Left lung (tissue), 14 donors: ENCODE results near the gene TSPAN9. TPM values are rescaled to one million over a fixed set of nuclear protein-coding genes. Genes with fewer than 3 reads are reported as not detected.

Experiments
- ATAC-seq: fragments of 200-7000 bp; cut with Tn5 transposase; one replicate; pipeline ENCODE4 v1.9.1; 2020; ENCODE audit warnings: moderate library complexity
- DNase-seq, 4 donors: peaks; one replicate each; pipeline ENCODE4 v3.0.0-alpha.2; 2013 to 2020
- H3K27ac ChIP-seq, 2 donors: fragments of 200-600 bp; sonication (generic) in 1 of 2; one replicate each; pipeline versions ENCODE4 v1.5.0 to v1.8.0; 2020 to 2021
- H3K27me3 ChIP-seq, 2 donors: fragments of 200-600 bp; sonication (generic) in 1 of 2; one replicate each; pipeline versions ENCODE4 v1.5.0 to v1.8.0; 2020 to 2021
- H3K36me3 ChIP-seq, 2 donors: fragments of 200-600 bp; sonication (generic) in 1 of 2; one replicate each; pipeline versions ENCODE4 v1.5.0 to v1.8.0; 2020 to 2021
- H3K4me1 ChIP-seq, 2 donors: fragments of 200-600 bp; one replicate each; pipeline ENCODE4 v1.8.0; 2021
- H3K4me3 ChIP-seq, 2 donors: fragments of 200-600 bp; sonication (generic) in 1 of 2; one replicate each; pipeline versions ENCODE4 v1.5.0 to v1.8.0; 2020 to 2021; ENCODE audit warnings: mild to moderate bottlenecking in 1 of 2
- H3K9me3 ChIP-seq, 2 donors: fragments of 200-600 bp; sonication (generic) in 1 of 2; one replicate each; pipeline versions ENCODE4 v1.5.0 to v1.8.0; 2020 to 2021
- intact Hi-C, 2 donors: fragments of 100-400 bp; cut with DNase I; formaldehyde crosslinking; loops; one replicate each; pipeline versions ENCODE4 v1.11.2 to v1.14.2; 2022
- long read RNA-seq, 12 donors: library from polyadenylated mRNA in 2 of 12; unstranded in 2 of 12; transcript quantifications; one replicate each; pipeline ENCODE4 v2.0.0 and lab custom pipeline, GENCODE V29; 2019 to 2026
- polyA plus RNA-seq, 6 donors: library from polyadenylated mRNA; unstranded; fragments of 120-200 nt; gene quantifications; one replicate each; pipeline ENCODE4 v1.2.1, GENCODE V29; 2013; ENCODE audit not compliant: insufficient read length in 6 of 6
- total RNA-seq, 2 donors: library from RNA; stranded (reverse); fragmentation: NEBNext Ultra II Directional; extraction: Animal tissue kit (Norgen Biotek cat#: 25700); gene quantifications; one replicate each; pipeline ENCODE4 v1.2.1, GENCODE V29; 2021
- TF ChIP-seq, protein P1 (sequence below), 2 donors: fragments of 200-600 bp; sonication (generic) in 1 of 2; IDR thresholded peaks; one replicate each; pipeline versions ENCODE4 v1.5.0 to v1.8.0; 2021; ENCODE audit warnings: antibody characterized with exemption in 2 of 2
- donor health status: DM: no; HTN: yes; CAD: no.
- donor health status: DM: no; HTN: no; CAD: no.

TSPAN9 gene, protein sequence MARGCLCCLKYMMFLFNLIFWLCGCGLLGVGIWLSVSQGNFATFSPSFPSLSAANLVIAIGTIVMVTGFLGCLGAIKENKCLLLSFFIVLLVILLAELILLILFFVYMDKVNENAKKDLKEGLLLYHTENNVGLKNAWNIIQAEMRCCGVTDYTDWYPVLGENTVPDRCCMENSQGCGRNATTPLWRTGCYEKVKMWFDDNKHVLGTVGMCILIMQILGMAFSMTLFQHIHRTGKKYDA
- 10 to 100 TPM; 35.6 to 36.8 TPM for total RNA-seq
- polyA plus RNA-seq = 10 to 100 TPM; 77.2 to 98.6 (median 85.8) TPM
- long read RNA-seq, donor 1, full-length matches to known transcripts = 23 of 39 reads
- long read RNA-seq, donor 1, partial matches to known transcripts = 16 of 39 reads
- long read RNA-seq, donor 1, other reads (novel, unspliced or antisense) = 0 of 39 reads
- long read RNA-seq, donor 2, full-length matches to known transcripts = 13 of 13 reads
- long read RNA-seq, donor 2, partial matches to known transcripts = 0 of 13 reads
- long read RNA-seq, donor 2, other reads (novel, unspliced or antisense) = 0 of 13 reads
- long read RNA-seq, donor 3, full-length matches to known transcripts = 15 of 20 reads
- long read RNA-seq, donor 3, partial matches to known transcripts = 5 of 20 reads
- long read RNA-seq, donor 3, other reads (novel, unspliced or antisense) = 0 of 20 reads
- long read RNA-seq, donor 4, full-length matches to known transcripts = 4 of 11 reads
- long read RNA-seq, donor 4, partial matches to known transcripts = 3 of 11 reads
- long read RNA-seq, donor 4, other reads (novel, unspliced or antisense) = 4 of 11 reads
- long read RNA-seq, donor 5, full-length matches to known transcripts = 16 of 8,483 reads
- long read RNA-seq, donor 5, partial matches to known transcripts = 8,467 of 8,483 reads
- long read RNA-seq, donor 5, other reads (novel, unspliced or antisense) = 0 of 8,483 reads
- long read RNA-seq, donor 6, full-length matches to known transcripts = 24 of 39 reads
- long read RNA-seq, donor 6, partial matches to known transcripts = 15 of 39 reads
- long read RNA-seq, donor 6, other reads (novel, unspliced or antisense) = 0 of 39 reads
- long read RNA-seq, donor 7, full-length matches to known transcripts = 12 of 9,202 reads
- long read RNA-seq, donor 7, partial matches to known transcripts = 9,190 of 9,202 reads
- long read RNA-seq, donor 7, other reads (novel, unspliced or antisense) = 0 of 9,202 reads
- long read RNA-seq, donor 8, full-length matches to known transcripts = 14 of 5,353 reads
- long read RNA-seq, donor 8, partial matches to known transcripts = 5,339 of 5,353 reads
- long read RNA-seq, donor 8, other reads (novel, unspliced or antisense) = 0 of 5,353 reads
- long read RNA-seq, donor 9 = 0 reads
- long read RNA-seq, donor 10, full-length matches to known transcripts = 10 of 14 reads
- long read RNA-seq, donor 10, partial matches to known transcripts = 0 of 14 reads
- long read RNA-seq, donor 10, other reads (novel, unspliced or antisense) = 4 of 14 reads
- long read RNA-seq, donor 11, full-length matches to known transcripts = 6 of 6 reads
- long read RNA-seq, donor 11, partial matches to known transcripts = 0 of 6 reads
- long read RNA-seq, donor 11, other reads (novel, unspliced or antisense) = 0 of 6 reads
- long read RNA-seq, donor 12, full-length matches to known transcripts = 13 of 13 reads
- long read RNA-seq, donor 12, partial matches to known transcripts = 0 of 13 reads
- long read RNA-seq, donor 12, other reads (novel, unspliced or antisense) = 0 of 13 reads

DNA sequence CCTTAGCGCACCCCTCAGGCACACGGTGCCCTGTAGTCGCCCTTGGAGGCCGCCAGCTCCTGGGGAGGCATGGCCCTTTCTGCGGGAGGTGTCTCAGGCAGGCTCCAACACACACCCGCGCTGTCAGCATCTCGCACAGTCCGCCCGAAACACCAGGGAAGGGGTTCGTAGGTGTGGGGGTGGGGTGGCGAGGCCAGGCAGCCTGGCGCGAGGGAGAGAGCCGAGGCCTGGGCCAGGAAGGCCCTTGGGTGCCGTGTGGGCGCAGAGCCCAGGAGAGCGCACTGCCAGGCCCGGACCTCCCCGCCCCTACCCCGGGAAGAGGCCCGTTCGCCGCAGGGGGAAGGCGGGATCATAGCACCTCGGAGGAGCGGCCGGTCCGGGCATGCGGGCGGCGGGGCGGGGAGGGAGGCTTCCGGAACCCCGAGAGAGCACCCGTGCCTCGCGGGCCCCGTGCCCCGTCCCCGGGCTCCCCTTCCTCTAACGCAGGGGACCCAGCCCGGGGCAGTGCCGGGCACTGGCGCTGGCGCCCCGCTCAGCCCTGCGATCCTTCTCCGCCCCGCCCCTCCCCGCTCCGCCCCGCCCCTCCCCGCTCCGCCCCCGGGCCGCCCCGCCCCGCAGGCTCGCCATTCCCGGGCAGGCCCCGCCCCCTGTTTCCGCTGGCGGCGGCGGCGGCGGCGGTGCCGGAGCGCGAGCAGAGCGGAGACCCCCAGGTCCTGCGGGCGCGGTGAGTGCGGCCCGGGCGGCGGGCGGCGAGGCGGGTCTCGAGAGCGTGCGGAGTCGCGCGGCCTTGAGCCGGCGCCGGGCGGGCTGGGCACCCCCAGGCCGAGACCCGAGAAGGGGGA lies at the start of gene TSPAN9:
TSPAN9 (plus strand) TSS at position 650 of the 842 bp plus-strand sequence. CDS start 123,815 bp downstream, outside the sequence.
- Histone ChIP-seq H3K4me3 (peak within 1 kb of the TSS; percentile 68 to 72), H3K9me3 (no peaks in the 10 kb centered on the region), H3K4me1 (peaks cover 3 to 28% of the 10 kb centered on the region in 2 donors), H3K36me3 (no peaks in the 10 kb centered on the region), H3K27me3 (peaks cover 0 to 40% of the 10 kb centered on the region in 2 donors), H3K27ac (peak within 1 kb of the TSS; percentile 82 to 86)
- TF ChIP-seq, protein P1, sequence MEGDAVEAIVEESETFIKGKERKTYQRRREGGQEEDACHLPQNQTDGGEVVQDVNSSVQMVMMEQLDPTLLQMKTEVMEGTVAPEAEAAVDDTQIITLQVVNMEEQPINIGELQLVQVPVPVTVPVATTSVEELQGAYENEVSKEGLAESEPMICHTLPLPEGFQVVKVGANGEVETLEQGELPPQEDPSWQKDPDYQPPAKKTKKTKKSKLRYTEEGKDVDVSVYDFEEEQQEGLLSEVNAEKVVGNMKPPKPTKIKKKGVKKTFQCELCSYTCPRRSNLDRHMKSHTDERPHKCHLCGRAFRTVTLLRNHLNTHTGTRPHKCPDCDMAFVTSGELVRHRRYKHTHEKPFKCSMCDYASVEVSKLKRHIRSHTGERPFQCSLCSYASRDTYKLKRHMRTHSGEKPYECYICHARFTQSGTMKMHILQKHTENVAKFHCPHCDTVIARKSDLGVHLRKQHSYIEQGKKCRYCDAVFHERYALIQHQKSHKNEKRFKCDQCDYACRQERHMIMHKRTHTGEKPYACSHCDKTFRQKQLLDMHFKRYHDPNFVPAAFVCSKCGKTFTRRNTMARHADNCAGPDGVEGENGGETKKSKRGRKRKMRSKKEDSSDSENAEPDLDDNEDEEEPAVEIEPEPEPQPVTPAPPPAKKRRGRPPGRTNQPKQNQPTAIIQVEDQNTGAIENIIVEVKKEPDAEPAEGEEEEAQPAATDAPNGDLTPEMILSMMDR (IDR thresholded peaks at IDR 0.05) = no peak
- DNase-seq (peak; percentile 65 to 90 (median 72)), ATAC-seq (peak; percentile 93)
- intact Hi-C loops = no loop called here

DNA sequence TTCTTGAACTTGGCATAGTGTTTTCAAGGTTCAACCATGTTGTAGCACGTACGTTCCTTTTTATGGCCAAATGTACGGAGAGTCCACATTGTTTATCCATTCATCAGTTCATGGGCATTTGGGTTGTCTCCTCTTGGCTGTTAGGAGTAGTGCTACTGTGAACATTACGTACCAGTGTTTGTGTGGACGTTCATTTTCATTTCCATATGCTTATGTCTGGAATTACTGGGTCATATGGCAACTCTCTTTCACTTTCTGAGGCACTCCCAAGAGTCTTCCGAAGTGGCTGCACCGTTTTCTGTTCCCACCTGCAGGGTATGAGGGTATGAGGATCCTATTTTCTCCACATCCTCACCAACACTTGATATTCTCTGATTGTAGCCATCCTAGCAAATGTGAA lies 49.1 kb upstream of the TSPAN9 start:
- Histone ChIP-seq H3K4me3 (no peak overlapping the region), H3K36me3 (peaks cover 0 to 63% of the 10 kb centered on the region in 2 donors), H3K4me1 (no peaks in the 10 kb centered on the region), H3K27ac (no peak overlapping the region), H3K9me3 (no peaks in the 10 kb centered on the region), H3K27me3 (no peaks in the 10 kb centered on the region)
- intact Hi-C loops = no loop called here
- no peak for DNase-seq
- ATAC-seq = no peak
- TF ChIP-seq, protein P1 (IDR thresholded peaks at IDR 0.05) = no peak

DNA sequence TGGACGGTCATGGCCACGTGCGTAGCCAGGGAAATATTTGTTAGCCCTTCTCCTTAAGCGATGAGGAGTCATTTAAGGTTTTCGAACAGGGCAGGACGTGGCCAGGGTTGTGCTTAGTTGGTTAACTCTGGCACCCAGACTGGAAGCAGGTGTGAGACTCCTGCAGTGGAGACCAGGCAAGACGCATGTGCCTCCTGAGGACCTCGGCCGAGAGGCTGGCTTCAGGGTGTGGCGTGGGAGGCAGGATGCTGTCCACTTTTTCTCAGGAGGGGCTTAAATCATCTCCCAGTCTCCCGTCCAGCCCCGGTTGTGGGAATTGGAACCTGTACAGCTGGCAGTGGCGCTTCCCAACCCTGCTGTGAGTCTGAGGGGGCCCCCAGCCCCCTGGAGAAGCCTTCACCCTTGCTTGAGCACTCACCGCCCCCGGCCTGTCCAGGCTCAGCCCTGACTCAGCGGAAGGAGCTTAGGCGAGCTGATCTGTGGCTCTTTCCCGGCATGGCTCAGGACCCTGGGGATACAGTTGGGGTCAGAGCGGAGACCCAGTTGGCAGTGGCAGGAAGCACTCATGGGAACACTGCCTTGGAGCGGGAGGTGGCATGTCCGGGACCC lies 46.3 kb upstream of the TSPAN9 start:
- H3K27ac ChIP-seq = no peak overlapping the region
- H3K36me3 ChIP-seq = peaks cover 0 to 49% of the 10 kb centered on the region in 2 donors
- no peak overlapping the region for H3K4me3 ChIP-seq
- no peaks in the 10 kb centered on the region for H3K9me3 ChIP-seq
- no peaks in the 10 kb centered on the region for H3K27me3 ChIP-seq
- ATAC-seq (no peak), DNase-seq (no peak)
- intact Hi-C loops = loop anchor here in 1 of 2 donors (10.0 kb wide), 1 partner anchor 186 kb away; no protein-coding TSS in a partner anchor
- TF ChIP-seq, protein P1 (IDR thresholded peaks at IDR 0.05) = no peak
- H3K4me1 ChIP-seq = peaks cover 0 to 10% of the 10 kb centered on the region in 2 donors
